Stomach (tissue), 9 donors: ENCODE data around the gene STK36. TPM values are rescaled to one million over a fixed set of nuclear protein-coding genes. Genes with fewer than 3 reads are reported as not detected.

ENCODE experiments used
- DNase-seq, 2 donors: peaks; one replicate each; pipeline versions ENCODE4 v3.0.0 to v3.0.0-alpha.2; 2013 to 2019
- H3K27ac ChIP-seq, 5 donors: fragments of 200-600 bp in 4 of 5; sonication (generic) in 4 of 5; one replicate each; pipeline ENCODE4 v1.5.1; 2013 to 2019; ENCODE audit warnings: mild to moderate bottlenecking in 1 of 5, moderate library complexity in 1 of 5
- H3K27me3 ChIP-seq, 3 donors: fragments of 200-600 bp; sonication (generic); one replicate each; pipeline ENCODE4 v1.5.1; 2017 to 2019; ENCODE audit warnings: mixed run types in 1 of 3
- H3K36me3 ChIP-seq, 4 donors: fragments of 200-600 bp; sonication (generic); 1 replicate in 3 of 4; 2 replicates in 1 of 4; pipeline ENCODE4 v1.5.1; 2016 to 2019
- H3K4me1 ChIP-seq, 4 donors: fragments of 200-600 bp; sonication (generic); one replicate each; pipeline ENCODE4 v1.5.1; 2016 to 2019
- H3K4me3 ChIP-seq, 4 donors: fragments of 200-600 bp; sonication (generic) in 3 of 4; one replicate each; pipeline ENCODE4 v1.5.1; 2016 to 2019; ENCODE audit warnings: mild to moderate bottlenecking in 1 of 4
- H3K9me3 ChIP-seq, 4 donors: fragments of 200-600 bp; sonication (generic); one replicate each; pipeline ENCODE4 v1.5.1; 2016 to 2019
- EP300 ChIP-seq: sonication (generic); formaldehyde crosslinking; IDR thresholded peaks from one replicate; pipeline ENCODE4 v1.6.1; 2017; ENCODE audit warnings: antibody characterized with exemption
- POLR2A ChIP-seq, 4 donors: fragments of 450-650 bp; IDR thresholded peaks; one replicate each; pipeline ENCODE4 v1.6.1; 2016; ENCODE audit warnings: antibody characterized with exemption in 4 of 4, control low read depth in 2 of 4, mild to moderate bottlenecking in 1 of 4, moderate library complexity in 1 of 4
- POLR2AphosphoS5 ChIP-seq, 3 donors: sonication (generic); formaldehyde crosslinking; IDR thresholded peaks; one replicate each; pipeline ENCODE4 v1.6.1; 2016; ENCODE audit warnings: antibody characterized with exemption in 3 of 3
- WGBS, 5 donors: extraction: QIAGEN DNeasy Blood & Tissue Kit in 3 of 5; methylation state at CpG; one replicate each; pipeline versions ENCODE4 v1.1.5 to v1.1.7; 2013 to 2018; 5-methylcytosine and 5-hydroxymethylcytosine counted together
- intact Hi-C: fragments of 100-400 bp; cut with DNase I; formaldehyde crosslinking; loops from one replicate; pipeline ENCODE4 v1.15.1; 2023; ENCODE audit warnings: low total_unique reads
- polyA plus RNA-seq, 3 donors: library from polyadenylated mRNA; stranded (reverse); fragments of 200-250 nt; gene quantifications; one replicate each; pipeline ENCODE4 v1.2.3, GENCODE V29; 2013
- total RNA-seq, 5 donors: library from RNA; depleted of rRNA; stranded (reverse); fragments of >200 nt; gene quantifications; one replicate each; pipeline versions ENCODE4 v1.1.0 to v1.2.3, GENCODE V29; 2014 to 2016
- TF ChIP-seq, protein P1 (sequence below), 7 experiments: fragments of 450-650 bp in 4 of 7; fragments of 200-600 bp in 3 of 7; sonication (generic) in 3 of 7; IDR thresholded peaks; one replicate each; pipeline ENCODE4 v1.5.1; 2016 to 2019; ENCODE audit warnings: antibody characterized with exemption in 7 of 7, control low read depth in 2 of 7, mild to moderate bottlenecking in 1 of 7
- donor health status: healthy with polysubstance abuse.
- donor health status: Bipolar disorder and iron deficiency.
- donor health status: healthy.

Gene STK36
- total and polyA plus RNA-seq, 8 donors = 3.8 to 253 (median 27.6) TPM

DNA sequence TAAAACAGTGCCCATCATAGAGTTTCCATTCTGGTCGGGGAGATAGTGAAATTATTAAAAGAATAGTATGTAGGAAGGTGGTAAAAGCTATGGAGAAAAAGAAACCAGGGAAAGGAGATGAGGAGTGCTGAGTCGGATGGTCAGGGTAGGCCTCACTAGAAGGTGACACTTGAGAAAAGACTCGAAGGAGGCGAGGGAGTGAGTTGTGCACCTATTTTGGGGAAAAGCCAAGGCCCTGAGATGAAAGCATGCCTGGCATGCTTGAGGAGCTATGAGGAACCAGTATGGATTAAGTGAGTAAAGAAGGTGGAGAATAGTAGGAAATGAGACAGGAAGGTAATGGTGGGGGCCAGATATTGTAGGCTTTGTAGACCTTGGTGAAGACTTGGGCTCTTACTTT is 31.5 kb downstream of the STK36 start:
- Histone ChIP-seq H3K36me3 (peaks cover 12 to 47% (median 33%) of the 10 kb centered on the region in 4 donors), H3K4me3 (no peak overlapping the region), H3K9me3 (no peaks in the 10 kb centered on the region), H3K4me1 (no peaks in the 10 kb centered on the region), H3K27me3 (no peaks in the 10 kb centered on the region), H3K27ac (no peak overlapping the region)
- intact Hi-C loops = loop anchor here (10.0 kb wide), 1 partner anchor 151 kb away; the partner anchor contains the start of gene WNT6
- 89 to 97% (median 90%) methylated on average over 4 of the region's 4 CpGs for WGBS, 5 donors
- DNase-seq = no peak
- TF ChIP-seq POLR2AphosphoS5 (IDR thresholded peaks at IDR 0.05) (no peak), POLR2A (IDR thresholded peaks at IDR 0.05) (no peak), EP300 (no peak)
- TF ChIP-seq, protein P1, sequence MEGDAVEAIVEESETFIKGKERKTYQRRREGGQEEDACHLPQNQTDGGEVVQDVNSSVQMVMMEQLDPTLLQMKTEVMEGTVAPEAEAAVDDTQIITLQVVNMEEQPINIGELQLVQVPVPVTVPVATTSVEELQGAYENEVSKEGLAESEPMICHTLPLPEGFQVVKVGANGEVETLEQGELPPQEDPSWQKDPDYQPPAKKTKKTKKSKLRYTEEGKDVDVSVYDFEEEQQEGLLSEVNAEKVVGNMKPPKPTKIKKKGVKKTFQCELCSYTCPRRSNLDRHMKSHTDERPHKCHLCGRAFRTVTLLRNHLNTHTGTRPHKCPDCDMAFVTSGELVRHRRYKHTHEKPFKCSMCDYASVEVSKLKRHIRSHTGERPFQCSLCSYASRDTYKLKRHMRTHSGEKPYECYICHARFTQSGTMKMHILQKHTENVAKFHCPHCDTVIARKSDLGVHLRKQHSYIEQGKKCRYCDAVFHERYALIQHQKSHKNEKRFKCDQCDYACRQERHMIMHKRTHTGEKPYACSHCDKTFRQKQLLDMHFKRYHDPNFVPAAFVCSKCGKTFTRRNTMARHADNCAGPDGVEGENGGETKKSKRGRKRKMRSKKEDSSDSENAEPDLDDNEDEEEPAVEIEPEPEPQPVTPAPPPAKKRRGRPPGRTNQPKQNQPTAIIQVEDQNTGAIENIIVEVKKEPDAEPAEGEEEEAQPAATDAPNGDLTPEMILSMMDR (IDR thresholded peaks at IDR 0.05) = no peak

DNA sequence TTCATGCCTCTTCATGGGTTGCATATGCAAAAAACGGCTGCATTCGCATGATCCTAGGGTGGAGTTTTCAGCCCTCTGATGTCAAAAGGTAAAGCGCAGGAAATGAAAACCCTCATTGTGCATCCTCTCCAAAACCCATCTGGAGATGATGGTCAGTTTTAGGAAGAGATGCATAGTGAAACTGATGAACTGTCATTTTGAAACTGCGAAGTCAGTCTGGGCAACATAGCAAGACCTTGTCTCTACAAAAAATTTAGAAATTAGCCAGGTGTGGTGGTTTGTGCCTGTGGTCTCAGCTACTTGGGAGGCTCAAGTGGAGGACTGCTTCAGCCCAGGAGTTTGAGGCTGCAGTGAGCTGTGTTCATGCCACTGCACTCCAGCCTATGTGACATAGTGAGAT is 36.2 kb downstream of the STK36 start:
- DNase-seq = no peak
- H3K27me3 ChIP-seq = no peaks in the 10 kb centered on the region
- no peak overlapping the region for H3K27ac ChIP-seq
- TF ChIP-seq POLR2A (IDR thresholded peaks at IDR 0.05) (no peak), EP300 (no peak), POLR2AphosphoS5 (IDR thresholded peaks at IDR 0.05) (no peak)
- TF ChIP-seq, protein P1 (IDR thresholded peaks at IDR 0.05) = no peak
- no peaks in the 10 kb centered on the region for H3K9me3 ChIP-seq
- no peaks in the 10 kb centered on the region for H3K36me3 ChIP-seq
- peaks cover 10 to 18% (median 14%) of the 10 kb centered on the region in 4 donors for H3K4me1 ChIP-seq
- WGBS, 5 donors = 86 to 94% (median 91%) methylated on average over 4 of the region's 4 CpGs
- no peak overlapping the region for H3K4me3 ChIP-seq
- intact Hi-C loops = loop anchor here (10.0 kb wide), 1 partner anchor 147 kb away; the partner anchor contains the start of gene WNT6

DNA sequence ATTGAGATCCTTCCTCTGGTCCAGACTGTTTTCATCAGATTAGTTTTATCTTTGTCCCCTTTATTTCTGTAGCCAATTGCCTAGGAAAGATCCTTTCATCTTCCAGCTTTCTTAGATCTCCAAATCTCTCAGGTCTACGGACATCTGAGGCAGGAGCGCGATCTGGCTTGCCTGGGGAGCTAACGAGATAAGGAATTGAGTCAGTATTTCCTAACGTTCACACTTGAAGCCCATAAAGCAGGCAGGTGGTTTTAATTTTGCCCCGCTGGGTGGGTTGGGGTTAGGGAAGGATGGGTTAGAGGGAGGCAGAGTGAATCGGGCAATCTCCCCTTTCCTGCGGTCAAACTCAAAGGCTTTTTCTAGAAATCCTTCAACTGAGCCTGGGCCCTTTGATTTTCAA is 38.0 kb downstream of the STK36 start:
- peak overlapping the region in 3 of 4 donors; percentile 80 to 97 (median 85) for H3K4me3 ChIP-seq
- intact Hi-C loops = loop anchor here (10.0 kb wide), 1 partner anchor 145 kb away; the partner anchor contains the start of gene WNT6
- H3K36me3 ChIP-seq = no peaks in the 10 kb centered on the region
- H3K9me3 ChIP-seq = no peaks in the 10 kb centered on the region
- peak overlapping the region in 1 of 5 donors; percentile 94 for H3K27ac ChIP-seq
- peaks cover 10 to 30% (median 20%) of the 10 kb centered on the region in 4 donors for H3K4me1 ChIP-seq
- DNase-seq = no peak
- TF ChIP-seq EP300 (no peak), POLR2AphosphoS5 (IDR thresholded peaks at IDR 0.05) (no peak), POLR2A (IDR thresholded peaks at IDR 0.05) (no peak)
- TF ChIP-seq, protein P1 (IDR thresholded peaks at IDR 0.05) = no peak
- WGBS, 5 donors = 76 to 88% (median 78%) methylated on average over 8 of the region's 8 CpGs
- H3K27me3 ChIP-seq = no peaks in the 10 kb centered on the region

DNA sequence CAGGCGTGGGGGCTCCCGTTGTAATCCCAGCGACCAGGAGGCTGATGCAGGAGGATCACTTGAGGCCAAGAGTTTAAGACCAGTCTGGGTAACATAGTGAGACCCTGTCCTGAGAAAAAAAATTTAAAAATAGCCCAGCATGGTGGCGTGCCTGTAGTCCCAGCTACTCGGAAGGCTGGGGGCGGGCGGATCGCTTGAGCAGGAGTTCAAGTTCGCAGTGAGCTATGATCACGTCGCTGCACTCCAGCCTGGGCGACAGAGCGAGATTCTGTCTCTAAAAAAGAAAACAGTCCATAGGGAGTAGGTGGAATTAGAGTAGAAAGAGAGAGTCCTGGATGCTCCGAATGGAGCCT is 38.4 kb downstream of the STK36 start:
- TF ChIP-seq EP300 = no peak
- TF ChIP-seq, protein P1 (IDR thresholded peaks at IDR 0.05) = no peak
- WGBS, 5 donors = 34 to 49% (median 45%) methylated on average over 14 of the region's 14 CpGs
- DNase-seq = no peak
- Histone ChIP-seq H3K9me3 (no peaks in the 10 kb centered on the region), H3K27ac (peak overlapping the region in 4 of 5 donors; percentile 91 to 97 (median 96)), H3K36me3 (no peaks in the 10 kb centered on the region), H3K4me1 (peaks cover 10 to 32% (median 20%) of the 10 kb centered on the region in 4 donors), H3K27me3 (no peaks in the 10 kb centered on the region), H3K4me3 (peak overlapping the region; percentile 80 to 97 (median 85))
- intact Hi-C loops = no loop called here
